SJCRH30 (cell line): Measurements from ENCODE around the gene TLR8. TPM values are rescaled to one million over a fixed set of nuclear protein-coding genes. Genes with fewer than 3 reads are reported as not detected.

Experiments
- DNase-seq, 2 experiments: peaks; one replicate each; pipeline ENCODE4 v3.0.0-alpha.2; 2015 to 2020
- H3K27ac ChIP-seq: fragments of 250-450 bp; sonication (Bioruptor Pico); 2 replicates; pipeline ENCODE4 v1.5.1; 2020; ENCODE audit warnings: mild to moderate bottlenecking, moderate library complexity
- H3K27me3 ChIP-seq: fragments of 250-450 bp; sonication (Bioruptor Pico); 2 replicates; pipeline ENCODE4 v1.5.1; 2020; ENCODE audit warnings: mild to moderate bottlenecking, moderate library complexity
- H3K36me3 ChIP-seq: fragments of 250-450 bp; sonication (Bioruptor Pico); 2 replicates; pipeline ENCODE4 v1.5.1; 2020; ENCODE audit warnings: mild to moderate bottlenecking, moderate library complexity
- H3K4me1 ChIP-seq: fragments of 250-450 bp; sonication (Bioruptor Pico); 2 replicates; pipeline ENCODE4 v1.5.1; 2020; ENCODE audit warnings: mild to moderate bottlenecking, moderate library complexity
- H3K4me3 ChIP-seq: fragments of 250-450 bp; sonication (Bioruptor Pico); 2 replicates; pipeline ENCODE4 v1.5.1; 2020; ENCODE audit warnings: mild to moderate bottlenecking, moderate library complexity
- H3K9me3 ChIP-seq: fragments of 250-450 bp; sonication (Bioruptor Pico); replicated peaks from 2 replicates; pipeline ENCODE4 v1.5.1; 2020; ENCODE audit warnings: mild to moderate bottlenecking, moderate library complexity
- total RNA-seq: library from RNA; depleted of rRNA; stranded (reverse); fragments of >200 nt; shearing (Covaris generic); gene quantifications from 2 replicates; pipeline ENCODE4 v1.2.3, GENCODE V29; 2014; rRNA removed

Gene TLR8
- total RNA-seq = not detected in 2 replicates

DNA sequence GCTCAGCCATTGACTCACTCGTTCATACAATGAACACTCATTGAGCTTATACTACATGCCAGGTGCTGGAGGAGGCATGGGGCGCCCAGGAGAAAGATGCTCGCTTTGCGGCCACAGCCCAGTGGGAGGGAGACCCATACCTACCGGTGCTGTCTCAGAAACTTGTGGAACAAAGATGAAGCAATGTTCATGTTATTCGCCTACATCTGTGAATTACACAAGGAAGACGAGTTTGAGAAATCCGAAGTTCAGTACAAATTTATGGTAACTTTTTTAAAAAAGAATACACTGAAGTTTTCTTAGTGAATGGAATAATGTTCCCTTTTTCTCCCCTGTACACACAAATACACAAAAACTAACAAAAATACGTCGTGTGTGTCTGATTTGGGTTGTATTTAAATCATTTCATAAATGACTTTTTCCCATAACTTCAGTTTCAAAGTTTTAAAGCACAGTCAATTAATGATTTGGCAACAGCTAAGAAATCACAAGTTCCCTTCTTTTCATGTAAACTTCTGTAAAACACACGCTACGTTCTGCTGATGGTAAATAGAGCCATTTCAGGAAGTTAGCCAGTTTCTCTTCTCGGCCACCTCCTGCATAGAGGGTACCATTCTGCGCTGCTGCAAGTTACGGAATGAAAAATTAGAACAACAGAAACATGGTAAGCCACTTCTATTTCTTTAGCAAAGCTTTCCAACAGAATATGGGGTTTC lies at the start of gene TLR8:
Gene TLR8, plus strand, starts transcription at position 575 of the 716 bp plus-strand sequence. Its CDS starts 87 bp downstream, at position 662.
- H3K9me3 ChIP-seq = no peaks in the 10 kb centered on the region
- no peak within 1 kb of the TSS for H3K27ac ChIP-seq
- no peak within 1 kb of the TSS for H3K4me3 ChIP-seq
- H3K36me3 ChIP-seq = no peaks in the 10 kb centered on the region
- no peaks in the 10 kb centered on the region for H3K4me1 ChIP-seq
- no peaks in the 10 kb centered on the region for H3K27me3 ChIP-seq
- DNase-seq = no peak

DNA sequence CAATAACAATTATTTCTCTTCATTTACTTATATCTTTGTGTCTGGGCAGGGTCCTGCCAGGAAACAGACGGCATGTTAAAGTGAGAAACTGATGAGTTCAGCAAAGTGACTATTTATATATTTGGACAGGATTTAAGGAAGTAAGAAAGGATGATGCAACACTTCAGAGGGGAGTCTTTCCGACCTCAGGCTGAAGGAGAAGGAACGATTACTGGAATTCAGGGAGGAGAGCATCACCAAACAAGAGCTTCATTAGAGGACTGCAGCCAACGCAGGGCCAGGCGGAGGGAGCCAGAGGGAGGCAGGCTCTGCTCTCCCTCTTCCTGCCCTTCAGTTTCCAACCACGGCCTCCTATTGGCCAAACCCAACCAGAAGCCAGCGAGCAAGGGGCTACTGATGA lies 41.1 kb upstream of the TLR8 start:
- Histone ChIP-seq H3K4me1 (no peaks in the 10 kb centered on the region), H3K36me3 (no peaks in the 10 kb centered on the region), H3K27me3 (peaks cover 9% of the 10 kb centered on the region; the same call in 1 of the 2 replicates), H3K4me3 (no peak overlapping the region), H3K27ac (no peak overlapping the region), H3K9me3 (no peaks in the 10 kb centered on the region)
- no peak for DNase-seq

DNA sequence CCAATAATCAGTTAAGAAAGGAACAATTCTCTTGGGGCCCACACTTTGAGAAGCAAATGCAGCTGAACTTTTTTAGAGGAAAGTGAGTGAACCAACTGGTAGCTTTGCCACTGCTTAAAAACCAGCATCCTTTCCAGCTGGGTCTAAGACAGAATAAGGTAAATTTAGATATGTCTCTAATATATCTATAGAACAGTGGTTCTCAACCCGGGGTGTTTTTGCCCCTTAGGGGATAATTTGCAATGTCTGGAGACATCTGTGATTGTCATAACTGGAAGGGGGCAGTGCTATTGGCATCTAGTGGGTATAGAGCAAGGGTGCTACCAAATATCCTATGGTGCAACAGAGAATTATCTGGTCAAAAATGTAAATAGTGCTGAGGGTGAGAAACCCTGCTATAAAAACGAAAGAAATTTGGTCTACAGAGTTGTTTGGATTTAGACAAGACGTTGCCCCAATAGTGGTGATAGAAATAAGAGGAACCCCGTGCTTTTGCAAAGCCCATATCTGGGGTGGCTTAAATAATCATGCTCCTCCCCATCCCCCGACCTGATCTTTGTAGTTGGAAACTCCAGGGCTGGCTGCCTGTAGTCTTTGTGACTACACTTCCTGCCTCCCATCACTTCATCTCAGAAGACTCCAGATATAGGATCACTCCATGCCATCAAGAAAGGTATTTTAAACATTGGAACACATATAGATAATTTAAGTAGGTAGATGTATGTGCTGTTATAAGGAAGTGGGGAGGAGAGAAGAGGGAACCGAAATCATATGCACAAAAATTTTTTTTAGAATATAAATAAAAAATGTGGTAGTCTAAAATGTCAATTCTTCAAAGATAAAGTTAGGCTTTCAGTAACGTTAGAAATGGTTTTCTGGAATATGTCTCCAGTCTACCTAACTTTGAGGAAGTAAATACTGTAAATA lies 39.7 kb upstream of the TLR8 start, which contains the start of gene TLR7:
Gene TLR7, plus strand, starts transcription at position 622 of the 927 bp plus-strand sequence. CDS start 507 bp downstream, outside the sequence.
- H3K4me3 ChIP-seq = no peak within 1 kb of the TSS
- H3K9me3 ChIP-seq = no peaks in the 10 kb centered on the region
- no peaks in the 10 kb centered on the region for H3K4me1 ChIP-seq
- H3K27me3 ChIP-seq = peaks cover 9% of the 10 kb centered on the region; the same call in 1 of the 2 replicates
- no peak within 1 kb of the TSS for H3K27ac ChIP-seq
- H3K36me3 ChIP-seq = no peaks in the 10 kb centered on the region
- DNase-seq = no peak

DNA sequence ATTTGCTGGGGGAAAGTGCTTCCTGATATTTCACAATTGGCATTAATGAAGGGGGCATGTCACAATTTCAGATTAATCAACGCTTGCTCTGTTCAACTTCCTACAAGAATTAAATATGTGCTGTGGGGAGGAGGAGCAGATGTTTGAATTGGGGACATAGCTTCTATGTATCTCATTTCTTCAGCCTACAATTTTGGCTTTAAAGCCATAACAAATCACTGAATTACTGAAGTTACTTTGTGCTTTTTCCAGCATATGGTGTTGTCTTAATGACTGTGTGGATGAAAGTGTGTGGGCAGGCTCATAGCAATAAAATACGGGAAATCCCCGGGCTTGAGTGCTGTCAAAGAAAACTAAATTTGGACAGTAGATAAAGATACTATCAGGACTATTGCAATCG lies 38.7 kb upstream of the TLR8 start:
- Histone ChIP-seq H3K36me3 (no peaks in the 10 kb centered on the region), H3K4me3 (no peak overlapping the region), H3K9me3 (no peaks in the 10 kb centered on the region), H3K27me3 (peaks cover 9% of the 10 kb centered on the region; the same call in 1 of the 2 replicates), H3K4me1 (no peaks in the 10 kb centered on the region), H3K27ac (no peak overlapping the region)
- no peak for DNase-seq

DNA sequence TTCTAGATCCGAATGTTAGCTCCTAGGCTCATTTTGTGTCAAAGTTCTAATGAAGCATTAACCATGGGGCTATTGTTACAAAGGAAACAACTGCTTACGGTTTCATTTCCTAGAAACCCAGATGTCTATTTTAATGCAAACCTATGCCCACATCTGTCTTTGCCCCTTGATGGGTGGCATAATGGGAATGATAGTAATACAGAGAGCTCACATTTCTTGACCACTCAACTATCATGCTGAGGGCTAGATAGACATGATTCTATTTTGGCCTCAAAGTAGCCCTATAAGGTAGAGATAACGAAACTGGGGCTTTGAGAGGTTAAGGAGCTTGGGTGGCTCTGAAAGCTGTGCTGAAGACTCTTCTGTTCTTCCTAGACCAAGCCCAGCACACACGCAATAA lies 37.7 kb upstream of the TLR8 start:
- Histone ChIP-seq H3K27me3 (peaks cover 9% of the 10 kb centered on the region; the same call in 1 of the 2 replicates), H3K27ac (no peak overlapping the region), H3K4me1 (no peaks in the 10 kb centered on the region), H3K4me3 (no peak overlapping the region), H3K9me3 (no peaks in the 10 kb centered on the region), H3K36me3 (no peaks in the 10 kb centered on the region)
- DNase-seq = no peak

DNA sequence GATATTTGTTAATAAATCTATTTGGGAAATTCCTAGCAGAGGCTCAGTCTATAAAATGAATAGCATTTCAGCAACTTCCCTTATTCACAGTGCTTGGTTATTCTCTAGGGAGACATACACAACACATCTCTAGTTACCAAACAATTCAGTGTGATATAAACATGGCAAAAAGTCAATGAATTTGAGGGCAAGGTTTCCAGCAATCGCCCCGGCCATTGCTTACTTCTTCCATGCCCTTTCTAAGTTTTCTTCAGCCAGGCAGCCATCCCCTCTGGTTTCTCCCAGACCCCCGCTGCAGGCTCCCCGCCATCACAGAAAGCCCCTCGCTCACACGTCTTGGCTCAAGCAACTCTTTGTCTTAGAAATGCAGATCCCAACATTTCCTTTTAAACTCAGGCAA lies 35.2 kb upstream of the TLR8 start:
- H3K36me3 ChIP-seq = no peaks in the 10 kb centered on the region
- H3K4me1 ChIP-seq = no peaks in the 10 kb centered on the region
- DNase-seq = no peak
- H3K4me3 ChIP-seq = no peak overlapping the region
- peaks cover 5% of the 10 kb centered on the region; the same call in 1 of the 2 replicates for H3K27me3 ChIP-seq
- no peak overlapping the region for H3K27ac ChIP-seq
- no peaks in the 10 kb centered on the region for H3K9me3 ChIP-seq

DNA sequence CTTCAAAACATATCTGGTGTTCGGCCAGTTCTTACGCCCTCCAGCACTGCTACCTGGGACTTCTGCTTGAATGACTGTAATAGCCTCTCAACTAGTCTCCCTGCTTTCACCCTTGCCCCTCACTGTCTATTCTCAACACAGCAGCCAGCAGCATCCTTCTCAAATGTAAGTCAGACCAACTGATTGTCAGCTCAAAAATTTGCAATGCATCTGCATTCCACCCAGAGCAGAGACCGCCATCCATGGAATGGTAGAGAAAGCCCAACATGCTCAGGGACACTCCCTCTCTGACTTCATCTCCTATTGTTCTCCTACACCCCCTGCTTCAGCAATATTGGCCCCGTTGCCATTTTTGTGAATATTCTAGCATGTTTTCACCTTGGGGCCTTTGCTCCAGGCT lies 33.7 kb upstream of the TLR8 start:
- peaks cover under 1% of the 10 kb centered on the region; the same call in 1 of the 2 replicates for H3K27me3 ChIP-seq
- no peak overlapping the region for H3K4me3 ChIP-seq
- H3K4me1 ChIP-seq = no peaks in the 10 kb centered on the region
- no peak for DNase-seq
- H3K9me3 ChIP-seq = no peaks in the 10 kb centered on the region
- H3K27ac ChIP-seq = no peak overlapping the region
- no peaks in the 10 kb centered on the region for H3K36me3 ChIP-seq

DNA sequence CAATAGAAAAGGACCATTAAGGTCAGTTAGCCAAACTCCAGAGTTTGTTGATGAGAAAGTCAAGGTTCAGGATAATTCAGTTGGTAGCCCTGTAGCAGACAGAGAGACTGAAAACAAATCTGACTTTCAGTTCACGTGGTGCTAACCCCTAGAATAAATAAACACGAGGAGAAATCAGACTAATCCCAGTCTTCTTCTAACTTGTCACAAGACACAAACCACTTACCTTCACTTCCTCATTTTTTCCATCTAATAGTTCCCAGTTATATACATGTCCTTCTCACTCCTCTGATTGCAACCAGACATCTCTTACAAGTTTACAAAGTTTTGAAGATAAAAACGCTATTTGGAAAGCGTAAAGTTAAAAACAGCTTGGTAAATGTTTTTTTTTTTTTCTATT lies 31.8 kb upstream of the TLR8 start:
- no peaks in the 10 kb centered on the region for H3K36me3 ChIP-seq
- no peaks in the 10 kb centered on the region for H3K4me1 ChIP-seq
- no peak overlapping the region for H3K4me3 ChIP-seq
- no peaks in the 10 kb centered on the region for H3K9me3 ChIP-seq
- no peak for DNase-seq
- no peak overlapping the region for H3K27ac ChIP-seq
- no peaks in the 10 kb centered on the region; the same call in 1 of the 2 replicates for H3K27me3 ChIP-seq

DNA sequence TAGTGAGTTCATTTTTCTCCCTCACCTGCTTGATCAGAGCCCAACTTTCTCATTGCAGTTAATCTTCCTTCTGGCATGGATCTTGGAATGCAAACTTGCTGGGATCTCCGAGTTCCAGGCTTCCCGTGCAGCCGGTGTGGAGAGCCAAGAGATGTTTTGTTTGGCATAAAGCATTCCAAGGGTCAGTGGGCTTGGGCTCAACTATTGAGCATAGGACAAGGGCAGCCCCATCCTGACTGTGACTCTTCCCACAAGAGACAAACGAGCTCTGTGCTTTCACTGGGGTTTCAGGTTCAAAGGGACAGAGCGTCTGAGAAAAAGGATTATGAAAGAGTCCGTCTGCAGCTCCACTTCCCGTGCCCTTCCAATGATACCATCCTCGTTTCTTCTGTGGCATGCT lies 29.0 kb upstream of the TLR8 start:
- Histone ChIP-seq H3K36me3 (no peaks in the 10 kb centered on the region), H3K27me3 (no peaks in the 10 kb centered on the region; the same call in 1 of the 2 replicates), H3K27ac (no peak overlapping the region), H3K4me3 (no peak overlapping the region), H3K4me1 (no peaks in the 10 kb centered on the region), H3K9me3 (no peaks in the 10 kb centered on the region)
- no peak for DNase-seq

DNA sequence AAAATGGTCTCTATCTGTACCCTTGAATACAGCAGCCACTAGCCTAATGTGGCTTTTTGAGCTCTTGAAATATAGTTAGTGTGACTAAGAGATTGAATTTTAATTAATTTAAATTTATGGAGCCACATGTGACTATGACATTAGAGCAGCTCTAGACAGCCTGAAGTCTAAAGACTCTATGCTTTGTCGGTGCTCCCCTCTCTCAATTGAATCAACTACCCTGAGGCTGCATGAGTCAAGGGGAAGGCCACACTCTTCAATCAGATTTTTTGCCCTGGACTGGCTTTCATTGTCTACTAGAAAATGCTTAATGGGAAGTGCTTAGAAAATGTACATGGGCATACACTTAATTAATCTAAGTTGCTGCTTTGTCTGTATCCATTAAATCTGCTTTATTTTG lies 27.9 kb upstream of the TLR8 start:
- no peaks in the 10 kb centered on the region for H3K4me1 ChIP-seq
- no peak for DNase-seq
- H3K36me3 ChIP-seq = no peaks in the 10 kb centered on the region
- no peak overlapping the region for H3K27ac ChIP-seq
- H3K9me3 ChIP-seq = no peaks in the 10 kb centered on the region
- H3K27me3 ChIP-seq = no peaks in the 10 kb centered on the region; the same call in 1 of the 2 replicates
- no peak overlapping the region for H3K4me3 ChIP-seq

DNA sequence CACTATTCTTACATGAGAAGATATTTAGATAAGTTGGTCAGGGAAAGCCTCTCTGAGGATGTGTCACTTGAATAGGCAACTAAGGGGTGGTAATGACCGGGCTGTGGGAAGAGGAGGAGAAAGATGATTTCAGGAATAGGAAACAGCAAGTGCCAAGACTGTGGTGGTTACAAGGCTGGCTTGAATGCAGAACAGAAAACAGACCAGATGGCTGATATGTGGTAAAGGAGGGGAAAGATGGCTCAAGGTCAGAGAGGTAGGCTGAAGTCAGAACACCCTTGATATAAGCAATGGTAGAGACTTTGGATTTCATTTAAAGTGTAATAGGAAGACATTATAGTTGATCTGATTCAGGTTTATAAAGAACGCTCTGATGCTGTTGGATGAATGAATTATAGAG lies 24.5 kb upstream of the TLR8 start:
- Histone ChIP-seq H3K4me1 (no peaks in the 10 kb centered on the region; the same call in 1 of the 2 replicates), H3K27me3 (no peaks in the 10 kb centered on the region; the same call in 1 of the 2 replicates), H3K27ac (no peak overlapping the region), H3K9me3 (no peaks in the 10 kb centered on the region), H3K36me3 (no peaks in the 10 kb centered on the region), H3K4me3 (no peak overlapping the region)
- no peak for DNase-seq

DNA sequence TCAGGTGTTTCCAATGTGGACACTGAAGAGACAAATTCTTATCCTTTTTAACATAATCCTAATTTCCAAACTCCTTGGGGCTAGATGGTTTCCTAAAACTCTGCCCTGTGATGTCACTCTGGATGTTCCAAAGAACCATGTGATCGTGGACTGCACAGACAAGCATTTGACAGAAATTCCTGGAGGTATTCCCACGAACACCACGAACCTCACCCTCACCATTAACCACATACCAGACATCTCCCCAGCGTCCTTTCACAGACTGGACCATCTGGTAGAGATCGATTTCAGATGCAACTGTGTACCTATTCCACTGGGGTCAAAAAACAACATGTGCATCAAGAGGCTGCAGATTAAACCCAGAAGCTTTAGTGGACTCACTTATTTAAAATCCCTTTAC lies 20.9 kb upstream of the TLR8 start:
- H3K4me1 ChIP-seq = no peaks in the 10 kb centered on the region; the same call in 1 of the 2 replicates
- no peak for DNase-seq
- H3K4me3 ChIP-seq = no peak overlapping the region
- H3K27me3 ChIP-seq = no peaks in the 10 kb centered on the region
- no peak overlapping the region for H3K27ac ChIP-seq
- no peaks in the 10 kb centered on the region for H3K36me3 ChIP-seq
- H3K9me3 ChIP-seq = no peaks in the 10 kb centered on the region

DNA sequence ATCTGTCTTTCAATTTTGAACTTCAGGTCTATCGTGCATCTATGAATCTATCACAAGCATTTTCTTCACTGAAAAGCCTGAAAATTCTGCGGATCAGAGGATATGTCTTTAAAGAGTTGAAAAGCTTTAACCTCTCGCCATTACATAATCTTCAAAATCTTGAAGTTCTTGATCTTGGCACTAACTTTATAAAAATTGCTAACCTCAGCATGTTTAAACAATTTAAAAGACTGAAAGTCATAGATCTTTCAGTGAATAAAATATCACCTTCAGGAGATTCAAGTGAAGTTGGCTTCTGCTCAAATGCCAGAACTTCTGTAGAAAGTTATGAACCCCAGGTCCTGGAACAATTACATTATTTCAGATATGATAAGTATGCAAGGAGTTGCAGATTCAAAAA lies 19.9 kb upstream of the TLR8 start:
- Histone ChIP-seq H3K27me3 (no peaks in the 10 kb centered on the region), H3K36me3 (no peaks in the 10 kb centered on the region), H3K9me3 (no peaks in the 10 kb centered on the region), H3K4me3 (no peak overlapping the region), H3K4me1 (no peaks in the 10 kb centered on the region; the same call in 1 of the 2 replicates), H3K27ac (no peak overlapping the region)
- no peak for DNase-seq

DNA sequence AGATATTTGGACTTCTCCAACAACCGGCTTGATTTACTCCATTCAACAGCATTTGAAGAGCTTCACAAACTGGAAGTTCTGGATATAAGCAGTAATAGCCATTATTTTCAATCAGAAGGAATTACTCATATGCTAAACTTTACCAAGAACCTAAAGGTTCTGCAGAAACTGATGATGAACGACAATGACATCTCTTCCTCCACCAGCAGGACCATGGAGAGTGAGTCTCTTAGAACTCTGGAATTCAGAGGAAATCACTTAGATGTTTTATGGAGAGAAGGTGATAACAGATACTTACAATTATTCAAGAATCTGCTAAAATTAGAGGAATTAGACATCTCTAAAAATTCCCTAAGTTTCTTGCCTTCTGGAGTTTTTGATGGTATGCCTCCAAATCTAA lies 19.3 kb upstream of the TLR8 start:
- H3K9me3 ChIP-seq = no peaks in the 10 kb centered on the region
- H3K27me3 ChIP-seq = no peaks in the 10 kb centered on the region
- no peak for DNase-seq
- H3K4me1 ChIP-seq = no peaks in the 10 kb centered on the region; the same call in 1 of the 2 replicates
- H3K36me3 ChIP-seq = no peaks in the 10 kb centered on the region
- H3K27ac ChIP-seq = no peak overlapping the region
- no peak overlapping the region for H3K4me3 ChIP-seq

DNA sequence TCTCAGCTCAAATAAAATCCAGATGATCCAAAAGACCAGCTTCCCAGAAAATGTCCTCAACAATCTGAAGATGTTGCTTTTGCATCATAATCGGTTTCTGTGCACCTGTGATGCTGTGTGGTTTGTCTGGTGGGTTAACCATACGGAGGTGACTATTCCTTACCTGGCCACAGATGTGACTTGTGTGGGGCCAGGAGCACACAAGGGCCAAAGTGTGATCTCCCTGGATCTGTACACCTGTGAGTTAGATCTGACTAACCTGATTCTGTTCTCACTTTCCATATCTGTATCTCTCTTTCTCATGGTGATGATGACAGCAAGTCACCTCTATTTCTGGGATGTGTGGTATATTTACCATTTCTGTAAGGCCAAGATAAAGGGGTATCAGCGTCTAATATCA lies 18.7 kb upstream of the TLR8 start:
- no peak overlapping the region for H3K4me3 ChIP-seq
- H3K27ac ChIP-seq = no peak overlapping the region
- no peaks in the 10 kb centered on the region for H3K36me3 ChIP-seq
- H3K9me3 ChIP-seq = no peaks in the 10 kb centered on the region
- no peak for DNase-seq
- no peaks in the 10 kb centered on the region for H3K27me3 ChIP-seq
- H3K4me1 ChIP-seq = no peaks in the 10 kb centered on the region; the same call in 1 of the 2 replicates
